ENCODE data around the gene EXOC6. TPM values are rescaled to one million over a fixed set of nuclear protein-coding genes. Genes with fewer than 3 reads are reported as not detected.

The EXOC6 gene
- total RNA-seq, 1 donor from 2014 or later = 228 TPM

Other genes with a start within 250 kb of the EXOC6 start
- 46.5 and 50.5 TPM in 2 replicates for gene HHEX, start 158.6 kb upstream of the EXOC6 start, total RNA-seq
- 0.33 and 0.56 TPM in 2 replicates for gene CYP26C1, start 212.3 kb downstream of the EXOC6 start, total RNA-seq
- 0.07 and 0.21 TPM in 2 replicates for gene CYP26A1, start 225.4 kb downstream of the EXOC6 start, total RNA-seq